GM18861 (cell line): Measurements from ENCODE around the gene PARP14.
"Not testable (repeated sequence)": the region's sequence is repeated elsewhere in the genome, so short reads cannot be mapped to it uniquely, and the experiment has no call there.

Source experiments
- ATAC-seq: cut with Tn5 transposase; IDR thresholded peaks from one replicate; pipeline ENCODE4 v1.9.1; 2021; ENCODE audit not compliant: unreplicated experiment

PARP14 gene

GRCh38 chr3:122676759-122677158 lies 3.9 kb upstream of the PARP14 start:
- no peak for ATAC-seq

- ATAC-seq = no peak
Observed at GRCh38 chr3:122677216-122677615, 3.4 kb upstream of the PARP14 start.

GRCh38 chr3:122678506-122678905 lies 2.1 kb upstream of the PARP14 start:
- ATAC-seq = no peak

- ATAC-seq = peak; percentile 45
Observed at GRCh38 chr3:122679085-122679881, 1.4 kb upstream of the PARP14 start.

- ATAC-seq = no peak
Observed at GRCh38 chr3:122679882-122680474, 661 bp upstream of the PARP14 start.

- no peak for ATAC-seq
Observed at GRCh38 chr3:122681284-122681973, 790 bp downstream of the PARP14 start.

GRCh38 chr3:122681974-122682409 lies 1.4 kb downstream of the PARP14 start:
- ATAC-seq = no peak

GRCh38 chr3:122682778-122683411 lies 2.3 kb downstream of the PARP14 start:
- not testable (repeated sequence) for ATAC-seq

GRCh38 chr3:122687298-122687697 lies 6.7 kb downstream of the PARP14 start:
- no peak for ATAC-seq

- ATAC-seq = no peak
Observed at GRCh38 chr3:122688996-122689395, 8.4 kb downstream of the PARP14 start.

GRCh38 chr3:122689587-122689986 lies 8.9 kb downstream of the PARP14 start:
- no peak for ATAC-seq

GRCh38 chr3:122690096-122690495 lies 9.5 kb downstream of the PARP14 start:
- ATAC-seq = no peak

- peak; percentile 68 for ATAC-seq
Observed at GRCh38 chr3:122691195-122691594, 10.6 kb downstream of the PARP14 start.

GRCh38 chr3:122692674-122693073 lies 12.0 kb downstream of the PARP14 start:
- ATAC-seq = no peak

GRCh38 chr3:122694966-122695365 lies 14.3 kb downstream of the PARP14 start:
- ATAC-seq = peak; percentile 32

- no peak for ATAC-seq
Observed at GRCh38 chr3:122695927-122696561, 15.4 kb downstream of the PARP14 start.

GRCh38 chr3:122697952-122698620 lies 17.4 kb downstream of the PARP14 start:
- ATAC-seq = peak; percentile 62

- no peak for ATAC-seq
Observed at GRCh38 chr3:122700193-122700592, 19.6 kb downstream of the PARP14 start.

GRCh38 chr3:122705379-122705778 lies 24.7 kb downstream of the PARP14 start:
- no peak for ATAC-seq

- not testable (repeated sequence) for ATAC-seq
Observed at GRCh38 chr3:122710616-122711251, 30.1 kb downstream of the PARP14 start.
